ENCODE measurements around the gene LYSMD2.
A peak's percentile ranks its signal among the peaks of the same experiment; 100 is the strongest.

LYSMD2 gene

GRCh38 chr15:51718219-51718618, 19.2 kb downstream of the LYSMD2 start:
- peak; percentile 40 for DNase-seq

GRCh38 chr15:51714911-51715310, 22.5 kb downstream of the LYSMD2 start:
- DNase-seq, result no peak

GRCh38 chr15:51714162-51714561, 23.3 kb downstream of the LYSMD2 start:
- no peak for DNase-seq

GRCh38 chr15:51709031-51709430, 28.4 kb downstream of the LYSMD2 start:
- DNase-seq, result no peak

GRCh38 chr15:51708013-51708412, 29.4 kb downstream of the LYSMD2 start:
- no peak for DNase-seq

GRCh38 chr15:51706926-51707608, 30.4 kb downstream of the LYSMD2 start:
- DNase-seq, result no peak

GRCh38 chr15:51706291-51706690, 31.2 kb downstream of the LYSMD2 start:
- no peak for DNase-seq

GRCh38 chr15:51702710-51703109, 34.7 kb downstream of the LYSMD2 start:
- DNase-seq, result no peak

GRCh38 chr15:51699373-51699772, 38.1 kb downstream of the LYSMD2 start:
- no peak for DNase-seq

GRCh38 chr15:51697163-51697562, 40.3 kb downstream of the LYSMD2 start:
- DNase-seq, result no peak

- DNase-seq, result no peak
Measured at GRCh38 chr15:51696566-51696965, 40.9 kb downstream of the LYSMD2 start.

- no peak for DNase-seq
Measured at GRCh38 chr15:51692154-51692553, 45.3 kb downstream of the LYSMD2 start.

GRCh38 chr15:51688863-51689262, 48.6 kb downstream of the LYSMD2 start:
- DNase-seq, result no peak

- no peak for DNase-seq
Measured at GRCh38 chr15:51687565-51687964, 49.9 kb downstream of the LYSMD2 start.

- peak; percentile 75 for DNase-seq
Measured at GRCh38 chr15:51681303-51681963, 56.0 kb downstream of the LYSMD2 start, which contains the start of gene SCG3. Gene SCG3 (plus strand): TSS chr15:51681503. CDS start chr15:51681756, 253 bp downstream.

- no peak for DNase-seq
Measured at GRCh38 chr15:51680321-51680720, 57.1 kb downstream of the LYSMD2 start.

GRCh38 chr15:51678096-51678495, 59.4 kb downstream of the LYSMD2 start:
- DNase-seq, result no peak

- DNase-seq, result no peak
Measured at GRCh38 chr15:51677452-51677851, 60.0 kb downstream of the LYSMD2 start.

- no peak for DNase-seq
Measured at GRCh38 chr15:51677021-51677420, 60.4 kb downstream of the LYSMD2 start.

GRCh38 chr15:51675234-51675633, 62.2 kb downstream of the LYSMD2 start:
- no peak for DNase-seq

All from NCI-H510A (cell line).